ENCODE results near the gene NUMBL. TPM values are rescaled to one million over a fixed set of nuclear protein-coding genes. Genes with fewer than 3 reads are reported as not detected.

Gene NUMBL
- total RNA-seq, 1 donor from 2014 or later = 79.3 TPM

- Histone ChIP-seq H3K27ac (ENCODE audit: low read depth, low read length) (peak overlapping the region; percentile 56), H3K4me2 (ENCODE audit: low read length) (peak overlapping the region; percentile 57), H2AFZ (ENCODE audit: low read depth, low read length) (peak overlapping the region; percentile 77), H4K20me1 (ENCODE audit: insufficient read depth, low read length) (no peaks in the 10 kb centered on the region), H3K27me3 (ENCODE audit: insufficient read depth, low read length) (no peaks in the 10 kb centered on the region), H3K36me3 (ENCODE audit: insufficient read depth, low read length) (no peaks in the 10 kb centered on the region), H3K79me2 (ENCODE audit: insufficient read depth, low read length) (no peaks in the 10 kb centered on the region), H3K4me3 (ENCODE audit: insufficient read depth, low read depth, low read length) (no peak overlapping the region), H3K4me1 (ENCODE audit: insufficient read depth, low read length) (peaks cover 17% of the 10 kb centered on the region), H3K9ac (ENCODE audit: low read length) (peak overlapping the region; percentile 43), H3K9me3 (ENCODE audit: insufficient read depth, low read depth, low read length) (no peaks in the 10 kb centered on the region)
- Mint-ChIP-seq H3K4me1 (ENCODE audit: low read depth, unreplicated experiment) (peaks cover 15% of the 10 kb centered on the region), H3K27me3 (ENCODE audit: low read depth, unreplicated experiment) (peaks cover 3% of the 10 kb centered on the region), H3K4me3 (ENCODE audit: unreplicated experiment) (peak overlapping the region; percentile 51), H3K27ac (ENCODE audit: unreplicated experiment) (peak overlapping the region; percentile 77), H3K36me3 (ENCODE audit: low read depth, unreplicated experiment) (no peaks in the 10 kb centered on the region), H3K9me3 (ENCODE audit: unreplicated experiment) (no peaks in the 10 kb centered on the region)
- TF ChIP-seq CTCF (IDR thresholded peaks at IDR 0.05; ENCODE audit: insufficient read depth, low read depth, low read length) (no peak), EZH2 (IDR thresholded peaks at IDR 0.05; ENCODE audit: insufficient read depth, low read length) (no peak)
- peak; percentile 37 for DNase-seq (ENCODE audit: low read depth)
- FAIRE-seq = no peak
Measured at GRCh38 chr19:40640744-40641143, 49.7 kb downstream of the NUMBL start.

- H3K9ac ChIP-seq (ENCODE audit: low read length) = no peak overlapping the region
- no peak overlapping the region for H3K4me2 ChIP-seq (ENCODE audit: low read length)
- no peaks in the 10 kb centered on the region for H3K27me3 ChIP-seq (ENCODE audit: insufficient read depth, low read length)
- Mint-ChIP-seq H3K27ac (ENCODE audit: unreplicated experiment) (no peak overlapping the region), H3K9me3 (ENCODE audit: unreplicated experiment) (no peaks in the 10 kb centered on the region), H3K27me3 (ENCODE audit: low read depth, unreplicated experiment) (peaks cover 4% of the 10 kb centered on the region), H3K4me1 (ENCODE audit: low read depth, unreplicated experiment) (peaks cover 14% of the 10 kb centered on the region), H3K4me3 (ENCODE audit: unreplicated experiment) (peak overlapping the region; percentile 14), H3K36me3 (ENCODE audit: low read depth, unreplicated experiment) (no peaks in the 10 kb centered on the region)
- no peaks in the 10 kb centered on the region for H3K79me2 ChIP-seq (ENCODE audit: insufficient read depth, low read length)
- no peak for TF ChIP-seq CTCF (IDR thresholded peaks at IDR 0.05; ENCODE audit: insufficient read depth, low read depth, low read length)
- no peak for TF ChIP-seq EZH2 (IDR thresholded peaks at IDR 0.05; ENCODE audit: insufficient read depth, low read length)
- H4K20me1 ChIP-seq (ENCODE audit: insufficient read depth, low read length) = no peaks in the 10 kb centered on the region
- H2AFZ ChIP-seq (ENCODE audit: low read depth, low read length) = no peak overlapping the region
- DNase-seq (ENCODE audit: low read depth) = no peak
- H3K36me3 ChIP-seq (ENCODE audit: insufficient read depth, low read length) = no peaks in the 10 kb centered on the region
- no peak overlapping the region for H3K4me3 ChIP-seq (ENCODE audit: insufficient read depth, low read depth, low read length)
- no peak overlapping the region for H3K27ac ChIP-seq (ENCODE audit: low read depth, low read length)
- no peaks in the 10 kb centered on the region for H3K9me3 ChIP-seq (ENCODE audit: insufficient read depth, low read depth, low read length)
- FAIRE-seq = no peak
- H3K4me1 ChIP-seq (ENCODE audit: insufficient read depth, low read length) = peaks cover 13% of the 10 kb centered on the region
Measured at GRCh38 chr19:40639638-40639982, 50.8 kb downstream of the NUMBL start.

- Mint-ChIP-seq H3K36me3 (ENCODE audit: low read depth, unreplicated experiment) (no peaks in the 10 kb centered on the region), H3K9me3 (ENCODE audit: unreplicated experiment) (no peaks in the 10 kb centered on the region), H3K27me3 (ENCODE audit: low read depth, unreplicated experiment) (peaks cover 5% of the 10 kb centered on the region), H3K4me3 (ENCODE audit: unreplicated experiment) (no peak overlapping the region), H3K4me1 (ENCODE audit: low read depth, unreplicated experiment) (peaks cover 18% of the 10 kb centered on the region), H3K27ac (ENCODE audit: unreplicated experiment) (no peak overlapping the region)
- Histone ChIP-seq H4K20me1 (ENCODE audit: insufficient read depth, low read length) (no peaks in the 10 kb centered on the region), H3K27ac (ENCODE audit: low read depth, low read length) (no peak overlapping the region), H3K4me3 (ENCODE audit: insufficient read depth, low read depth, low read length) (no peak overlapping the region), H3K4me2 (ENCODE audit: low read length) (no peak overlapping the region), H3K27me3 (ENCODE audit: insufficient read depth, low read length) (no peaks in the 10 kb centered on the region), H3K9me3 (ENCODE audit: insufficient read depth, low read depth, low read length) (no peaks in the 10 kb centered on the region), H3K4me1 (ENCODE audit: insufficient read depth, low read length) (peaks cover 21% of the 10 kb centered on the region), H3K9ac (ENCODE audit: low read length) (no peak overlapping the region), H3K79me2 (ENCODE audit: insufficient read depth, low read length) (no peaks in the 10 kb centered on the region), H3K36me3 (ENCODE audit: insufficient read depth, low read length) (no peaks in the 10 kb centered on the region), H2AFZ (ENCODE audit: low read depth, low read length) (no peak overlapping the region)
- DNase-seq (ENCODE audit: low read depth) (no peak), FAIRE-seq (no peak)
- TF ChIP-seq CTCF (IDR thresholded peaks at IDR 0.05; ENCODE audit: insufficient read depth, low read depth, low read length) (no peak), EZH2 (IDR thresholded peaks at IDR 0.05; ENCODE audit: insufficient read depth, low read length) (no peak)
Measured at GRCh38 chr19:40638327-40638726, 52.1 kb downstream of the NUMBL start.

Measured in astrocyte (in vitro differentiated cells and primary cell).